NCI-H2081 (cell line): ENCODE measurements around the gene AKIRIN1.
A peak's percentile ranks its signal among the peaks of the same experiment; 100 is the strongest.
"Not testable (repeated sequence)": the region's sequence is repeated elsewhere in the genome, so short reads cannot be mapped to it uniquely, and the experiment has no call there.

Experiments
- DNase-seq, 2 experiments: peaks; one replicate each; lab custom pipeline; 2025; lab: John Stamatoyannopoulos, UW

Gene AKIRIN1

DNA sequence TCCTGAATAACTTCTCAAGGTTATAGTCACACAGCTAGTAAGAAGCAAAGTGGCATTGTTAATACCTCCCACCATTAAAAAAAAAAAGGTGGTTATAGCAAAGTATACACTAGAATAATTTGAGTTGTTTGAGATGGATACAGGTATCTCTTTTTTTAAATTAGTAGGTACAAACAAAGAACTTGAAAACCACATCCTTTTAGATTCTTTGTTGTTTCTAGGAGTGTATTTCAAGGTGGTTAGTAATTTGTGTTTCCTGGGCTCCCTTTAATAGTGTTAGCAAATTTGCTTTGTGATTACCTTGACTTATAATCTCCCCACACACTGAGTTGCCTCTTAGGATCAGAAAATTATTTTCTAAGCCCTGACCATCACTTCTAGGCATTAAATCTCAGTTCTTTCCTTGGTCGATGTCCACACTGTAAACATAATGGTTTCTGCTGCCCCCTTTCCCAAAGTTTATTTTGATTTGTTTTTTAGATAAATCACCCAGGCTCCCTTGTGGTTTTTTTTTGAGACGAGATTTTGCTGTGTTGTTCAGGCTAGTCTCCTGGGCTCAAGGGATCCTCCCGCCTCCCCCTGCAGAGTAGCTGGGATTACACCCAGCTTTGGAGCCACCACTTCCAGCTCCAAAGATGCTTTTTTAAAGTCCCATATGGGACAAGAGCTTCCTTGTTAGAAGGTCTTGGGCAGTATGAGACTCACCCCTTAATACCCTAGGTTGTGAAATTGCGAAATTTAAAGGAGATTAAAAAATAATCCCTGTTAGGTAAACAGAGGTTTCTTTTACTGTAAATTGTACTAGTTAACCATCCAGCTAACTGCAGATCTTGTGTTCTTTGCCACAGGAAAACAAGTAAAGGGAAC is 6.2 kb downstream of the AKIRIN1 start:
- peak in 1 of 2 experiments; percentile 38 for DNase-seq

DNA sequence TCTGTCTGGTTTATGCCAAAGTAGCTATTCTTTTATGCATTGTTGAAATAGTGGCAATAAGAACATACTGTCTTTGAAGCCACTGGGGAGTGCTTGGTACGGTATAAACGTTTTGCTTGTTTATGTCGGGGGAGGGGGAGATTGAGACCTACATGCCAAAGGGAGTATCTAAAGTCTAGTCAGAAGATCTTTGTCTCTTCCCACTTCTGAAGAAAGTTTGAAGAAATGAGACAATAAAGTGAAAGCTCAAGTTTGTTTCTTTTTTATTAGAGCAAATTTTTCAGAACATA is 6.8 kb downstream of the AKIRIN1 start:
- DNase-seq: no peak

- DNase-seq: no peak
These were observed 10.7 kb downstream of the AKIRIN1 start for GRCh38 chr1:39001516-39002421.

DNA sequence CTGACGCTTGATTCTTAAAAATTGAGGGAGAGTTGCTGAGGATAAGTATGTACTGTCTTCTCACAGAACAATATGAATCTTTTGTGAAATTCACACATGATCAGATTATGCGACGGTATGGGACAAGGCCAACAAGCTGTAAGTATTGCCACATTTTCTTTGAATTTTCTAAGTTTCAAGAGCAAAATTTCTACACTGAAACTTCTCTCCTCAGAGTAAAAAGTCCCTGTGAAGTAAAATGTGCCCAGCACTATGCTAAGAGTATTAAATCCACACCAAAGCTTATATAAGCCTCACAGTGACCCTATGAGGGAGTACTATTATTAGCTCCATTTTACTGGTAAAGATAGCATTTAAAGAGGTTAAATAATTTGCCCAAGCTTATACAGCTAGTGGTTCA is 12.2 kb downstream of the AKIRIN1 start:
- DNase-seq: no peak

DNA sequence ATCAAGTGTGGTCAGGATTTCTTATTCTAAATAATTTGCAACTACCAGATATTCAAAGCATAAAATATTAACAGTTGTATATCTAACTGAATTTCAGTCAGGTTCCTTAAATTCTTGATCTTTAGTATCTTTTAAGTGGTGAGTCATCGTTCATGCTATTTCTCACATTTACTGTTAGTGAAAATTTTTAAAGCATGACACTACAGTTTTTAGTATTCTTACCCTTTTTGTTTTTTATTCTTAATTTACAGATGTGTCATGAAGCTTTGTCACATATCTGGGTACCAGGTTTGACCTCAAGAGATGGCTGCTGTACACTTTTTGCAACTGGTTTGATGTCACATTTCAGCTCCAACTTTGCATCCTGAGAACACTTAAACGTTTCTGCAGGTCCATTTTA is 12.7 kb downstream of the AKIRIN1 start:
- no peak for DNase-seq

DNA sequence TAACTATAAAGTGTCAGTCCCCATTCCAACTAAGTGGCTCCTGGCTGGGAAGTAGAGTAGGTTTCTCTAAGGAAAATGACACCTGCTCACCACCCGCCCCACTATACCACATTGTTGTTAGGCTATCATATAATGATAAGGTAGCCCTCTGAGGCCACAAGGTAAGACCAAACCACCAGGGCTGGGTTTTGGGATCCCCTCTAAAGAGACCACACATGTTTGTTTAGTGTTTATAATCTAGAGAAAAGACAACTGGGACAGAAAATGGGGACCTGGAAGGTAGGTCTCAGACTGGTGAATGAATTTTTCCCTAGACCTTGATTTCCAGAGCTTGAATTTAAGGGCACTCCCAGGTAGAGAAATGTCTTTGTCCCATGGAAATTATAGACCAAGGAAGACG is 15.2 kb downstream of the AKIRIN1 start:
- DNase-seq: no peak

DNA sequence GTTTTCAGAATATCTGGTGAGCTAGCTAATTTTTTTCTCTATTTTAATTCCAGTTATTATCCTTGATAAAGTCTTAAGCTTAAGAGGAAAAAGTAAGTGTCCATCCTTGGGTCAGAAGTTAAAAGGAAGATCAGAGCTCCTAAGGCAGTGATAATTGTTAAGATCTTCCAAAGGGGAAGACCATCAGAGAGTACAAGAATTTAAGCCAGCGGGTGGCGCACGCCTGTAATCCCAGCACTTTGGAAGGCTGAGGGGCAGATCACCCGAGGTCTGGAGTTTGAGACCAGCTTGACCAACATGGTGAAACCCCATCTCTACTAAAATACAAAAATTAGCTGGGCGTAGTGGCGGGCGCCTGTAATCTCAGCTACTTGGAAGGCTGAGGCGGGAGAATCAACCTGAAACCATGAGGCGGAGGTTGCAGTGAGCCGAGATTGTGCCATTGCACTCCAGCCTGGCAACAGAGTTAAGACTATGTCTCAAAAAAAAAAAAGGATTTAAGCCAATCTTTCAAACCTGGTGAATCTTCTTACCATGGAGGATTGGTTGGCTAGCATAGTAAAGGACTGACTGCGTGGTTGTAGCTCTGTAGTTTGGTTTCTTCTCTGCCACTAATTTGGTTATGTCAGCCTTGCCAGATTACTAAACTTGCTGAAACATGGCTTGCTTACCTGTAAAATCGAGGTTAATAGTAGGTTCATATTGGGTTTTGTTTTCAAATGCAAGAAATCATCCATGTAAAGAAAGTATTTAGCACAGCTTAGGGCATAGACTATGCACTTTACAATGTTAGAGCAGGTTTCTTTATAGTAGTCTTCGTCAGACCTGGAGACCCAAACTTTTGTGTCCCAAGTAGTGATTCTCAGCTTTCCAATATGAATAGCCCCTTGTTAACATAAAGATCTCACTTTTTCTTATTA is 15.9 kb downstream of the AKIRIN1 start:
- DNase-seq: no peak

GRCh38 chr1:39014956-39015355 is 23.9 kb downstream of the AKIRIN1 start:
- DNase-seq: not testable (repeated sequence)

- no peak for DNase-seq
These were observed 25.6 kb downstream of the AKIRIN1 start for GRCh38 chr1:39016604-39017171.

DNA sequence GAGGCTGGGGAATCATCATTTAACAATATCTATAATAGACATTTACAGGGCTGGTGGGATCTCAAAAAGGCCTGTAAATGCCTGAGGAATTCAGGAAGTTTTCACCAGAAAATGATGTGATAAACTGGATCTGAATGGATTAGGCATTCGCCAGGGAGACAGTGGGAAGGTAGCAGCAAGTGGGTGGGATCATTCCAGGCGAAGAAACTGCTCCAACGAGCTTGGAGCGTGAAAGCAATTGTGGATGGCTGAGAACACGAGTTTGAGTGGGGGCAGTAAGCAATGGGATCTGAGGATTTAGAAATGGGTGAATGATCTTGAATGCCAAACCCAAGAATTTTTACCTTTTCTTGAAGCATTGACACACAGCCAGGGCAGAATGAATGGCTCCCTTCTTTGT is 26.2 kb downstream of the AKIRIN1 start:
- no peak for DNase-seq

DNA sequence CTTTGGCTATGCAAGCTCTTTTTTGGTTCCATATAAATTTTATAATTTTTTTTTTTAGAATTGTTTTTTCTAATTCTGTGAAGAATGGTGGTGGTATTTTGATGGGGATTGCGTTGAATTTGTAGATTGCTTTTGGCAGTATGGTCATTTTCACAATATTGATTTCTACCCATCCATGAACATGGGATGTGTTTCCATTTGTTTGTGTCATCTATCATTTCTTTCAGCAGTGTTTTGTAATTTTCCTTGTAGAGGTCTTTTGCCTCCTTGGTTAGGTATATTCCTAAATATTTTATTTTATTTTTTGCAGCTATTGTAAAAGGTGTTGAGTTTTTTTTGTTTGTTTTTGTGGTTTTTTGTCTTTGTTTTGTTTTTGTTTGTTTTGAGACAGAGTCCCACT is 29.4 kb downstream of the AKIRIN1 start:
- DNase-seq: not testable (repeated sequence)

GRCh38 chr1:39021426-39021825 is 30.4 kb downstream of the AKIRIN1 start:
- DNase-seq: no peak

GRCh38 chr1:39023140-39023539 is 32.1 kb downstream of the AKIRIN1 start:
- DNase-seq: no peak

GRCh38 chr1:39026051-39026865 is 35.2 kb downstream of the AKIRIN1 start, which contains the start of gene NDUFS5:
Gene NDUFS5 (plus strand): TSS chr1:39026350. CDS start chr1:39028725, 2,375 bp downstream.
- peak; percentile 89 to 95 for DNase-seq

DNA sequence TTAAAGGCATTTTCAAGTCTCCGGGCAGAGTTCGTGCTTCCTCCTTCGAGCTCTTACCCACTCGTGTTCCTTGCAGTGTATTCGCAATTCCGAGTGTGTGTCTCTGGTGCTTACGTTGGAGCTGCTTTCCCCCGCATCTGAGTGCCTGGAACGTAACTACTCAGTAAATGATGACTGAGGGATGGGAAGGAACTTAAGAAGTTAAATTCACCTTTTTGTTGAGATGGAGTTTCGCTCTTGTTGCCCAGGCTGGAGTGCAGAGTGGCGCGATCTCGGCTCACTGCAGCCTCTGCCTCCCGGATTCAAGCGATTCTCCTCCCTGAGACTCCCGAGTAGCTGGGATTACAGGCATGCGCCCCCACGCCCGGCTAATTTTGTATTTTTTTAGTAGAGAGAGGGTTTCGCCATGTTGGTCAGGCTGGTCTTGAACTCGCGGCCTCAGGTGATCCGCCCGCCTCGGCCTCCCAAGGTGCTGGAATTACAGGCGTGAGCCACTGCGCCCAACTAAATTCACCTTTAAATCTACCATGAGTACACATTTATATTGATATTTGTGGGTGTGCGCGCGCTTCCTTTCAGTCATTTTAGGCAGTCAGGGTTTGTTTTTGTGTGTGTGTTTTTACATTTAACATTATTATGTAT is 35.9 kb downstream of the AKIRIN1 start:
- DNase-seq: peak in 1 of 2 experiments; percentile 55

- DNase-seq: no peak
These were observed 43.1 kb downstream of the AKIRIN1 start for GRCh38 chr1:39034114-39034654.

DNA sequence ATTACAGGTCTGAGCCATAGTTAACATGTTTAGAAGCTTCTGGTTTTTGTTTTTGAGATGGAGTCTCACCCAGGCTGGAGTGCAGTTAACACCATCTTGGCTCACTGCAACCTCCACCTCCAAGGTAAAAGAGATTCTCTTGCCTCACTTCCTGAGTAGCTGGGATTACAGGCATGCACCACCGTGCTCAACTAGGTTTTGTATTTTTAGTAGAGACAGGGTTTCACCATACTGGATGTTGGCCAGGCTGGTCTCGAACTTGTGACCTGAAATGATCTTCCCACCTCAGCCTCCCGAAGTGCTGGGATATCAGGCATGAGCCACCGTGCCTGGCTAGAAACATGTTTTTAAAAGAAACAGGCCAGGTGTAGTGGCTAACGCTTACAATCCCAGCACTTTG is 45.6 kb downstream of the AKIRIN1 start:
- DNase-seq: no peak

GRCh38 chr1:39043513-39043912 is 52.4 kb downstream of the AKIRIN1 start:
- no peak for DNase-seq

GRCh38 chr1:39044762-39045161 is 53.7 kb downstream of the AKIRIN1 start:
- DNase-seq: no peak

DNA sequence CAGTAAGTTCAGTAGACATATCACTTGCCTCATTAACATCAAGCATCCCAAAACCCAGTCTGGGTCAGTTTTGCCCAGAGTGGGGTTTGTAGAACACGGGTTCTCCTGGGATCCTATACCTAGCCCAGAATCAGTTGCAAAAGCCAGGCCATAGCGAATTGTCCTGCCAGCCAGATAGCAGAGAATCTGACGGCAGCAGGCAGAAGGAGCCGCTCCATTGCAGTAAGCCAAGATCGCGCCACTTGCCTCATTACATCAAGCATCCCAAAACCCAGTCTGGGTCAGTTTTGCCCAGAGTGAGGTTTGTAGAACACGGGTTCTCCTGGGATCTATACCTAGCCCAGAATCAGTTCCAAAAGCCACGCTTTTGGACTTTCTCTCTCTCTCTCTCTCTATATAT is 54.2 kb downstream of the AKIRIN1 start:
- no peak for DNase-seq
